Endothelial cell of umbilical vein (primary cell): ENCODE measurements around the gene STATH.
"Not testable (repeated sequence)": the region's sequence is repeated elsewhere in the genome, so short reads cannot be mapped to it uniquely, and the experiment has no call there.

Experiments
- EZH2 ChIP-seq: IDR thresholded peaks from 2 replicates; pipeline ENCODE4 v1.6.1; 2012; ENCODE audit warnings: borderline replicate concordance, low read depth, mild to moderate bottlenecking, moderate library complexity, low read length, inconsistent platforms; ENCODE audit not compliant: severe bottlenecking
- FOS ChIP-seq: IDR thresholded peaks from 2 replicates; pipeline ENCODE4 v1.6.1; 2011; ENCODE audit warnings: mild to moderate bottlenecking, low read length, moderate library complexity, borderline replicate concordance; ENCODE audit not compliant: insufficient read depth
- GATA2 ChIP-seq: IDR thresholded peaks from 2 replicates; pipeline ENCODE4 v1.7.0; 2011; ENCODE audit warnings: low read depth, mild to moderate bottlenecking, moderate library complexity, mixed read lengths, low read length; ENCODE audit not compliant: insufficient read length, insufficient read depth
- JUN ChIP-seq: IDR thresholded peaks from 2 replicates; pipeline ENCODE4 v1.6.1; 2011; ENCODE audit warnings: borderline replicate concordance, low read depth; ENCODE audit not compliant: insufficient read length, insufficient read depth
- MYC ChIP-seq: IDR thresholded peaks from one replicate; pipeline ENCODE4 v1.6.1; 2011; ENCODE audit warnings: mild to moderate bottlenecking, low read depth, low read length
- POLR2A ChIP-seq: IDR thresholded peaks from 2 replicates; pipeline ENCODE4 v1.6.1; 2012; ENCODE audit warnings: low read depth, mild to moderate bottlenecking, control low read depth, low read length
- POLR2AphosphoS5 ChIP-seq: IDR thresholded peaks from 2 replicates; pipeline ENCODE4 v1.6.1; 2012; ENCODE audit warnings: low read depth, mild to moderate bottlenecking, control low read depth, low read length, moderate library complexity; ENCODE audit not compliant: insufficient read depth
- TF ChIP-seq, protein P1 (sequence below), 2 donors: IDR thresholded peaks; 1 replicate in 1 of 2; 2 replicates in 1 of 2; pipeline ENCODE4 v1.5.1; 2011; ENCODE audit warnings: low read length in 2 of 2, mild to moderate bottlenecking in 2 of 2, moderate library complexity in 2 of 2, control low read depth in 1 of 2, inconsistent platforms in 1 of 2, low read depth in 1 of 2; ENCODE audit not compliant: insufficient read depth in 1 of 2; ENCODE audit errors: extremely low read depth in 1 of 2
- TF ChIP-seq, protein P2 (sequence below): IDR thresholded peaks from 2 replicates; pipeline ENCODE4 v1.6.1; 2011; ENCODE audit not compliant: insufficient read depth, insufficient read length

DNA sequence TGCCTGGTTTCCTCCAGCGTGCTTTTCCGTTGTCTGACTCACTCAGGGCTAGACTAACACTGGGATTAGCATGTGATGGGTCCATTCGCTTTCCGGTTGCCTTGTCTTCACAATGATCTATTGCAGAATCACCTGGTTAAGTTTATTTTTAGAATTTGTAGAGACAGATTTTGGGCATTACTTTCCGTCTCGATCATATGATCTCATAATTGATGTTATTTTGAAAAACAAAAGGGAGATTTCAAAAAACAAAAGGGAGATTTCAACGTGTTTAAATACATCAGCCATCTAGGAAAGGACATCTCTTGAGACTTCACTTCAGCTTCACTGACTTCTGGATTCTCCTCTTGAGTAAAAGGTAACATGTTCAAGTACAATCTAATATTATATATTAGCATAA lies 32.4 kb downstream of the STATH start, which contains the start of gene HTN3:
- TF ChIP-seq, protein P1, sequence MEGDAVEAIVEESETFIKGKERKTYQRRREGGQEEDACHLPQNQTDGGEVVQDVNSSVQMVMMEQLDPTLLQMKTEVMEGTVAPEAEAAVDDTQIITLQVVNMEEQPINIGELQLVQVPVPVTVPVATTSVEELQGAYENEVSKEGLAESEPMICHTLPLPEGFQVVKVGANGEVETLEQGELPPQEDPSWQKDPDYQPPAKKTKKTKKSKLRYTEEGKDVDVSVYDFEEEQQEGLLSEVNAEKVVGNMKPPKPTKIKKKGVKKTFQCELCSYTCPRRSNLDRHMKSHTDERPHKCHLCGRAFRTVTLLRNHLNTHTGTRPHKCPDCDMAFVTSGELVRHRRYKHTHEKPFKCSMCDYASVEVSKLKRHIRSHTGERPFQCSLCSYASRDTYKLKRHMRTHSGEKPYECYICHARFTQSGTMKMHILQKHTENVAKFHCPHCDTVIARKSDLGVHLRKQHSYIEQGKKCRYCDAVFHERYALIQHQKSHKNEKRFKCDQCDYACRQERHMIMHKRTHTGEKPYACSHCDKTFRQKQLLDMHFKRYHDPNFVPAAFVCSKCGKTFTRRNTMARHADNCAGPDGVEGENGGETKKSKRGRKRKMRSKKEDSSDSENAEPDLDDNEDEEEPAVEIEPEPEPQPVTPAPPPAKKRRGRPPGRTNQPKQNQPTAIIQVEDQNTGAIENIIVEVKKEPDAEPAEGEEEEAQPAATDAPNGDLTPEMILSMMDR (IDR thresholded peaks at IDR 0.05; ENCODE audit: extremely low read depth in 1 of 2, insufficient read depth in 1 of 2, low read depth in 1 of 2, low read length in 2 of 2), result not testable (repeated sequence)
- TF ChIP-seq, protein P2, sequence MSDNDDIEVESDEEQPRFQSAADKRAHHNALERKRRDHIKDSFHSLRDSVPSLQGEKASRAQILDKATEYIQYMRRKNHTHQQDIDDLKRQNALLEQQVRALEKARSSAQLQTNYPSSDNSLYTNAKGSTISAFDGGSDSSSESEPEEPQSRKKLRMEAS, result not testable (repeated sequence)
- not testable (repeated sequence) for TF ChIP-seq JUN, EZH2, POLR2A, POLR2AphosphoS5, MYC, FOS, GATA2
